H1 (cell line): ENCODE measurements around the gene CRHR2. TPM values are rescaled to one million over a fixed set of nuclear protein-coding genes. Genes with fewer than 3 reads are reported as not detected.
A peak's percentile ranks its signal among the peaks of the same experiment; 100 is the strongest.

Source experiments
- CHD7 ChIP-seq: fragments of 300-600 bp; sonication (generic); IDR thresholded peaks from 2 replicates; pipeline ENCODE4 v1.7.1; 2012; ENCODE audit warnings: low read length, moderate library complexity, mild to moderate bottlenecking, inconsistent platforms; ENCODE audit not compliant: insufficient replicate concordance
- CTCF ChIP-seq, 3 experiments: IDR thresholded peaks; 1 replicate in 2 of 3; 2 replicates in 1 of 3; pipeline versions ENCODE4 v1.5.1 to v1.6.1; 2011; ENCODE audit warnings: low read length in 3 of 3, mild to moderate bottlenecking in 3 of 3, inconsistent platforms in 2 of 3, low read depth in 1 of 3, moderate library complexity in 1 of 3; ENCODE audit not compliant: insufficient read depth in 1 of 3; ENCODE audit errors: control extremely low read depth in 1 of 3
- SP1 ChIP-seq: IDR thresholded peaks from 2 replicates; pipeline ENCODE4 v1.6.1; 2011; ENCODE audit warnings: low read depth, low read length
- ZNF274 ChIP-seq: IDR thresholded peaks from 2 replicates; pipeline ENCODE4 v1.7.0; 2012; ENCODE audit warnings: low read length, borderline replicate concordance; ENCODE audit errors: extremely low read depth
- polyA plus RNA-seq, 7 experiments: library from polyadenylated mRNA; depleted of rRNA in 3 of 7; stranded (reverse) in 5 of 7; unstranded in 2 of 7; fragments of >200 nt in 5 of 7; fragments of 200-250 nt in 2 of 7; gene quantifications; 1 replicate in 5 of 7; 2 replicates in 1 of 7; 4 replicates in 1 of 7; pipeline versions ENCODE4 v1.2.1 to v1.2.3, GENCODE V29; 2011 to 2013; ENCODE audit warnings: missing spikeins in 2 of 7, mixed read lengths in 2 of 7
- total RNA-seq: library from RNA; stranded (reverse); fragmentation: NEBNext Ultra II Directional; extraction: Animal tissue kit (Norgen Biotek cat#: 25700); gene quantifications from 2 replicates; pipeline ENCODE4 v1.2.1, GENCODE V29; 2021

The CRHR2 gene
- total and polyA plus RNA-seq, 2 of the 8 experiments (the other 6 are each of a cell fraction or from before 2014, with no cell fraction given): 0.37 to 1.3 TPM

GRCh38 chr7:30702200-30702599 lies 19.9 kb upstream of the CRHR2 start (continued):
- TF ChIP-seq CTCF (IDR thresholded peaks at IDR 0.05; ENCODE audit: control extremely low read depth in 1 of 3, insufficient read depth in 1 of 3, low read depth in 1 of 3, low read length in 3 of 3) (peak; percentile 37 to 54 (median 44)), CHD7 (no peak), SP1 (no peak), ZNF274 (no peak)
- TF ChIP-seq, all 59 proteins: peak for 2
